ENCODE data around the gene APBB2.
"Not testable (repeated sequence)": the region's sequence is repeated elsewhere in the genome, so short reads cannot be mapped to it uniquely, and the experiment has no call there.

APBB2 gene

DNA sequence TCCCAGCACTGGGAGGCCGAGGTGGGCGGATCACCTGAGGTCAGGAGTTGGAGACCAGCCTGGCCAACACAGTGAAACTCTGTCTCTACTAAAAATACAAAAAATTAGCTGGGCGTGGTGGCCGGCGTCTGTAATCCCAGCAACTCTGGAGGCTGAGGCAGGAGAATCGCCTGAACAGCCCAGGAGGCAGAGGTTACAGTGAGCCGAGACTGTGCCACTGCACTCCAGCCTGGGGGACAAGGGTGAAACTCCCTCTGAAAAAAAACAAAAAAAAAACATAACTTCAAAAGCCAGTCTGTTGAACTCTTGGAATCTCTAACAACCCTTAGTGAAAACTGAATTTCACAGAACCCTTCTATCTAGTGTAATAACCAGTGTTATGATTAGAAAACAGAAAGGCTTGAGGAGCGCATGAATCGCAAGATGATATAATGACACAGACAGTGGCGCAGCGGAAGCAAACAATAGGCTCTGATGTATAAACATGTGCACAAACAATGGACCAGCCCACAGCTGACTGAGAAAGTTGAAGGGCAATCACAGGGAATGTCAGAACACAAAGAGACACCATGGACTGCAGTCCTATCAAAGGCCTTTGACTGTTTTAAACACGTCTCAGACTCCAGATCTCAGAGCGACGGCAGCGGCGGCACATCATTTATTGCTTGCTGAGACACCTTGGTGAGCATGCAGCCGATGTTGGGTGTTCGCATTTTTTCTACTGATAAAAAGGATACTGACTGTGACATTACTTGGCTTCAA lies 383.0 kb downstream of the APBB2 start:
- Histone ChIP-seq H3K36me3 (ENCODE audit: control insufficient read depth, low read depth, low read length) (peaks cover 24% of the 10 kb centered on the region), H3K27me3 (ENCODE audit: control insufficient read depth, insufficient read depth, low read length) (no peaks in the 10 kb centered on the region), H3K4me3 (ENCODE audit: low read length) (no peak overlapping the region), H3K27ac (ENCODE audit: low read length) (no peak overlapping the region), H3K9ac (ENCODE audit: low read length) (no peak overlapping the region), H3K9me3 (ENCODE audit: control insufficient read depth, low read depth, low read length) (no peaks in the 10 kb centered on the region), H3K4me1 (ENCODE audit: control insufficient read depth, low read depth, low read length) (no peaks in the 10 kb centered on the region)

DNA sequence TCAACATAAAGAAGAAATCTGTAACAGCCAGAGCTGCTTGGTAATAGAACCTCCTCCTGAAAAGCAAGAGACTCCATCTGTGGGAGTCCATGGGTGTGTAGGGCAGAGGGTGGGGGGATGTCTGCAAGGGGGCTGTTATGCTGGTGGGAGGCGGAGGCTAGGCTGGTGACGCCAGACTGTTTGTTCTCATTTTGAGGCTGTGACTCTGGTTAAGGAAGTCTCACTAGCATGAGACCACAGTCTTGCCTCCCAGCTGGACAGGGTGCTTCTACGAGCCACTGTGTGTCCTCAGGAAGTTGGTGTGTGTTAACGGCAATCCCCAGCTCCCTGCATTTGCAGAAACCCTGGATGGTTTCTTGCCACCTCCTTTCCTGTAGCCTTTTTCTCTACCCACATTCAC lies 384.8 kb downstream of the APBB2 start:
- Histone ChIP-seq H3K4me3 (ENCODE audit: low read length) (no peak overlapping the region), H3K27me3 (ENCODE audit: control insufficient read depth, insufficient read depth, low read length) (no peaks in the 10 kb centered on the region), H3K9ac (ENCODE audit: low read length) (no peak overlapping the region), H3K4me1 (ENCODE audit: control insufficient read depth, low read depth, low read length) (no peaks in the 10 kb centered on the region), H3K27ac (ENCODE audit: low read length) (no peak overlapping the region), H3K9me3 (ENCODE audit: control insufficient read depth, low read depth, low read length) (no peaks in the 10 kb centered on the region), H3K36me3 (ENCODE audit: control insufficient read depth, low read depth, low read length) (peaks cover 39% of the 10 kb centered on the region)

DNA sequence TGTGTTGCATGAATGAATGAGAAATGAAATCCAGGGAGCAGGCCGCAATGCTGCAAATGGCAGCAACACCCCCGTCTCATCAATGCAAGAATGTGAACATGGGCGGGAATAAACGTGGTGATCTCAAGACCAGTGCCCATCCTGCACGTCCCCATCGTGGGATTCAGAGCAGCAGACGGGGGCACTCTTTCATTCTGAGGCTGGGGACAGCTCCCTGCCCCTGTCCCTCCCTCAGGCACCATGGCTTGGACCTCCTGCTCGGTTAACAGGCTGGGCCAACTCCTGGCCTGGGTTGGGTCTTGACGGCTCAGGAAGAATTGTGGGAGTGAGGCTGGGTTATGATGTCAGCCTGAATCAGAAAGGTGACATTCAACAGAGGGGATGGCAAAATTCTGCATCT lies 385.7 kb downstream of the APBB2 start:
- H3K27ac ChIP-seq (ENCODE audit: low read length), result no peak overlapping the region
- peaks cover 41% of the 10 kb centered on the region for H3K36me3 ChIP-seq (ENCODE audit: control insufficient read depth, low read depth, low read length)
- no peaks in the 10 kb centered on the region for H3K9me3 ChIP-seq (ENCODE audit: control insufficient read depth, low read depth, low read length)
- no peaks in the 10 kb centered on the region for H3K4me1 ChIP-seq (ENCODE audit: control insufficient read depth, low read depth, low read length)
- no peaks in the 10 kb centered on the region for H3K27me3 ChIP-seq (ENCODE audit: control insufficient read depth, insufficient read depth, low read length)
- no peak overlapping the region for H3K9ac ChIP-seq (ENCODE audit: low read length)
- H3K4me3 ChIP-seq (ENCODE audit: low read length), result no peak overlapping the region

DNA sequence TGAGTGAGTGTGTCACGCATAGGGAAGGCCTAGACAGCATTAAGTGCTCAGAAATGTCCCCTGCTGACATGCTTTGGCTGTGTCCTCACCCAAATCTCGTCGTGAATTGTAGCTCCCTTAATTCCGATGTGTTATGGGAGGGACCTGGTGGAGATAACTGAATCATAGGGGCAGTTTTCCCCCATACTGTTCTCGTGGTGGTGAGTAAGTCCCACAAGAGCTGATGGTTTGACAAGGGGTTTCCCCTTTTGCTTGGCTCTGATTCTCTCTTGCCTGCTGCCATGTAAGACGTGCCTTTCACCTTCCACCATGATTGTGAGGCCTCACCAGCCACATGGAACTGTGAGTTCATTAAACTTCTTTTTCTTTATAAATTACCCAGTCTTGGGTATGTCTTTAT lies 386.6 kb downstream of the APBB2 start:
- no peaks in the 10 kb centered on the region for H3K4me1 ChIP-seq (ENCODE audit: control insufficient read depth, low read depth, low read length)
- no peaks in the 10 kb centered on the region for H3K27me3 ChIP-seq (ENCODE audit: control insufficient read depth, insufficient read depth, low read length)
- no peaks in the 10 kb centered on the region for H3K9me3 ChIP-seq (ENCODE audit: control insufficient read depth, low read depth, low read length)
- peaks cover 50% of the 10 kb centered on the region for H3K36me3 ChIP-seq (ENCODE audit: control insufficient read depth, low read depth, low read length)
- H3K4me3 ChIP-seq (ENCODE audit: low read length), result no peak overlapping the region
- no peak overlapping the region for H3K27ac ChIP-seq (ENCODE audit: low read length)
- no peak overlapping the region for H3K9ac ChIP-seq (ENCODE audit: low read length)

DNA sequence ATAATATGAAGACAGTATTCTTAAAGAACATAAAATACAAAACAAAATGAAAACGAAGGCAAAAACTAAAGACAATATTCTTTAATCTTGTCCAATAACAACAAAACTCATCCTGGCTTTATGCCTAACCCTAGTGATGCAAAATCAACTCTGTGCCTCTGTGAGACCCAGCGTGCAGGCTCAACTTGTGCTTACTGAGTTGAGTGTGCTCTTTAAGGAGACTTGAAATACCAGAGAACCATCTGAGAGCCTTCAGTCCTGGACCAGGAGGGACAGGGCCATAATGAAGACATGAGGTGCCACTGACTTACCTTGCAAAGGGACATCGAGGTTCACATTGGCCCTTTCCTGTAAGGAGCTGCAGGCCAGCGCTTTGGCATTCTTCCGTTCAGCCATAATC lies 387.5 kb downstream of the APBB2 start:
- no peak overlapping the region for H3K27ac ChIP-seq (ENCODE audit: low read length)
- peaks cover 59% of the 10 kb centered on the region for H3K36me3 ChIP-seq (ENCODE audit: control insufficient read depth, low read depth, low read length)
- H3K4me3 ChIP-seq (ENCODE audit: low read length), result no peak overlapping the region
- no peak overlapping the region for H3K9ac ChIP-seq (ENCODE audit: low read length)
- H3K4me1 ChIP-seq (ENCODE audit: control insufficient read depth, low read depth, low read length), result no peaks in the 10 kb centered on the region
- H3K9me3 ChIP-seq (ENCODE audit: control insufficient read depth, low read depth, low read length), result no peaks in the 10 kb centered on the region
- H3K27me3 ChIP-seq (ENCODE audit: control insufficient read depth, insufficient read depth, low read length), result no peaks in the 10 kb centered on the region

DNA sequence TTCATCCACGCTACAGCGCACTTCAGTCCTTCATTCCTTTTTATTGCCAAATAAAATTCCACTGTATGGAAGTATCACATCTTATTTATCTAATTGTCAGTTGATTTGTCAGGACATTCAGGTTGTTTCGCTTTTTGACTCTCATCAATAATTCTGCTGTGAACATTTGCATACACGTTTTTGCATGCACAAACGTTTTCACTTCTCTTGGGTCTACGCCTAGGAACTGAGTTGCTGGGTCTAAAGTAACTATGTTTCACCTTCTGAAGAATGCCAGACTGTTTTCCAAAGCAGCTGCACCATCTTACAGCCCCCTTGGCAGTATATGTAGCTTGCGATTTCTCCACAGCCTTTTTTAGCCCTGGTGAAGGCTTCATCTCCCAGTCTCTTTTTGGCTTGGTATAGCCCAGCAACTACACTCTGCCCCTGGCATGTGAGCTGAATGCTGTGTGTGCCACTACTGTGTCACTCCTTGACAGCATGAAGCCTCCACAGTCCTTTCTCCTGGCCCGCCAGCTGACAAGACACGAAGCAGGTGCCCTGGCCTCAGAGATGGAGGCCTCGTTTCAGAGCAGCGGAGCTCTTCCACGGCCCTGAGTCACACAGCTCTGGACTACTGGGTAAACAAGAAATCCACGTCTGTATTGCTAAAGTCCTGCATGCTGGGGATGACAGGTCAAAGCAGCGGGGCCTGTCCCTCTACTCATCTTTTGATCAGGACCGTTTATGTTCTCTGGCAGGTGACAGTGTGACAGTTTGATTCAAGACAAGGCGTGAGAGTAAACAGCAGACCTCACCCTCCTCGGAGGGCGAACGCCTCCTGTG lies 389.1 kb downstream of the APBB2 start:
- Histone ChIP-seq H3K27me3 (ENCODE audit: control insufficient read depth, insufficient read depth, low read length) (no peaks in the 10 kb centered on the region), H3K4me3 (ENCODE audit: low read length) (no peak overlapping the region), H3K9me3 (ENCODE audit: control insufficient read depth, low read depth, low read length) (no peaks in the 10 kb centered on the region), H3K4me1 (ENCODE audit: control insufficient read depth, low read depth, low read length) (no peaks in the 10 kb centered on the region), H3K27ac (ENCODE audit: low read length) (no peak overlapping the region), H3K9ac (ENCODE audit: low read length) (no peak overlapping the region), H3K36me3 (ENCODE audit: control insufficient read depth, low read depth, low read length) (peaks cover 68% of the 10 kb centered on the region)

DNA sequence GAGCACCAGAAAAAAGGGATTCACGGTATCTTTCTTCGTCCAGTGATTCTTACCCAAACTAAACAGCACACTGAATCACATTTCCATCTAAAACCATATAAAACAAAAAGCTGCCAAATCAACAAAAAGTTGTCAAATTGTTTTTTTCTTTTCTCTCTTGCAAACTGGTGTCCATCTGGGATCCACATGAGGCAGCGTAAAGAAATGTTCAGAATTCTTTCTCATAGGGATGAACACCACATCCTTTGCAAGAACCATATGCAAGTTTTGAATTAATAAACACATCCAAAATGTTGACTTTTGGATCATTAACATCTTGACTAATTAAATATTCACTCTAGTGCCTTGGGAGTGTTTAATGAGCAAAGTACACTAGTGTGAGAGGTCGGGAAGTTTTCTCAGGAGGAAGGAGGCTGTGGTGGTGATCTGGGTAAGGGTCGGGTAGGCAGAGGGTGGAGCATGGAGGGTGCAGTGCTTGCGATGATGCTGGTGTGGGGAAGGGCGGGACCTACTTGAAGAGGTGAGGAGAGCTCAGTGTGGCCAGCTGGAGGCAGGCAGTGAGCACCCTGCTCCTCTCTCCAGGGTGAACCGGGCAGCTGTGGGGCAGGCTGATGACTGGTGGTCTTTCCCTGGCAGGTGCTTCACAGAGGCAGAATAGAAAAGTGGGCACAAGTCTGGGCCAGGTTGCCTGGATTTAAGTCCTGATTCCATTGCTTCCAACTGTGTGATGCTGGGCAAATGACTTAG lies 391.7 kb downstream of the APBB2 start:
- Histone ChIP-seq H3K4me3 (ENCODE audit: low read length) (no peak overlapping the region), H3K27ac (ENCODE audit: low read length) (no peak overlapping the region), H3K9ac (ENCODE audit: low read length) (no peak overlapping the region), H3K4me1 (ENCODE audit: control insufficient read depth, low read depth, low read length) (no peaks in the 10 kb centered on the region), H3K36me3 (ENCODE audit: control insufficient read depth, low read depth, low read length) (peaks cover 61% of the 10 kb centered on the region), H3K9me3 (ENCODE audit: control insufficient read depth, low read depth, low read length) (no peaks in the 10 kb centered on the region), H3K27me3 (ENCODE audit: control insufficient read depth, insufficient read depth, low read length) (no peaks in the 10 kb centered on the region)

DNA sequence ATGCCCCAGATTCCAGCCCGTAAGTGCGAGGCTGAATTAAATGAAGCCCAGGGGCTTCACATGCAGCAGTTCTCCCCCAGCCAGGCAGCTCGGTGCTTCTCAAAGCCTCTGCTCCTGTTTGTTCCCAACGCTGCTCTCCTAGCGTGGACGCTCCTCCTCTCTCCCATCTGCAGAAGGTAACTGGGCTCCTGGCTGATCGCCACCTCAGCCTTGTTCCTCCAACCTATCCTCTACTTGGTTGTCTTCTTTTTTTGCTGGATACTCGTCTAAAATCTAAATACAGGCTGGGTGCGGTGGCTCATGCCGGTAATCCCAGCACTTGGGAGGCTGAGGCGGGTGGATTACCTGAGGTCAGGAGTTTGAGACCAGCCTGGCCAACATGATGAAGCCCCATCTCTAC lies 394.2 kb downstream of the APBB2 start:
- Histone ChIP-seq H3K36me3 (ENCODE audit: control insufficient read depth, low read depth, low read length) (peaks cover 59% of the 10 kb centered on the region), H3K4me3 (ENCODE audit: low read length) (no peak overlapping the region), H3K4me1 (ENCODE audit: control insufficient read depth, low read depth, low read length) (no peaks in the 10 kb centered on the region), H3K27ac (ENCODE audit: low read length) (no peak overlapping the region), H3K9me3 (ENCODE audit: control insufficient read depth, low read depth, low read length) (no peaks in the 10 kb centered on the region), H3K27me3 (ENCODE audit: control insufficient read depth, insufficient read depth, low read length) (no peaks in the 10 kb centered on the region), H3K9ac (ENCODE audit: low read length) (no peak overlapping the region)

DNA sequence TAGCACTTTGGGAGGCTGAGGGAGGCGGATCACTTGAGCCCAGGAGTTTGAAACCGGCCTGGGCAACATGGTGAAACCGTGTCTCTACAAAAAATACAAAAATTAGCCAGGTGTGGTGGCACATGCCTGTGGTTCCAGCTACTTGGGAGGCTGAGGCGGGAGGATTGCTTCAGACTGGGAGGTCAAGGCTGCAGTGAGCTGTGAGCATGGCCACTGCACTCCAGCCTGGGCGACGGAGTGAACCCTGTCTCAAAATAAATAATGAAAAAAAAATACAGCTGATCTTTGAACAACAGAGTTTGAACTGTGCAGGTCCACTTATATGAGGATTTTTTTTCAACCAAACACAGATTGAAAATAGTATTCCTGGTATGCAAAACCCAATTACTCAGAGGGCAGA lies 397.2 kb downstream of the APBB2 start:
- not testable (repeated sequence) for H3K9me3 ChIP-seq (ENCODE audit: control insufficient read depth, low read depth, low read length); H3K9ac ChIP-seq (ENCODE audit: low read length); H3K27ac ChIP-seq (ENCODE audit: low read length); H3K27me3 ChIP-seq (ENCODE audit: control insufficient read depth, insufficient read depth, low read length); H3K4me1 ChIP-seq (ENCODE audit: control insufficient read depth, low read depth, low read length); H3K4me3 ChIP-seq (ENCODE audit: low read length)
- H3K36me3 ChIP-seq (ENCODE audit: control insufficient read depth, low read depth, low read length), result peaks cover 62% of the 10 kb centered on the region

DNA sequence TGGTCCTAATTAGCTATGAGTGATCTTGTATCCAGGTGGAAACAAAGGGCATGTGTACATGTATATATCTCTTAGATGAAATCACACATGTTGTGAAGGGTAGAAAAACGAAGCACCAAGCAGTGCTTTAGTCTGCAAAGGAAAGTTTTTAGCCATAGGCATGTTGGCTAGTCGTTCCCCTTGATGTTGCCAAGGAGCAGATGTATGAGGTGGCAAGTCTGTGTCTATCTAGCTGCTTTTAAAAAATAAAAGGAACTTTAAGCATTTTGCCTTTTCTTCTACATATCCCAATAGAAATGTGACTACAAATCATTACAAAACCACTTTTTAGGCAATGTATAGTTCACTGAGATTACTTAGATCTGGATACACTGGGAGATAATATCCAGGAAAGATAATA lies 401.5 kb downstream of the APBB2 start:
- Histone ChIP-seq H3K36me3 (ENCODE audit: control insufficient read depth, low read depth, low read length) (peaks cover 43% of the 10 kb centered on the region), H3K27ac (ENCODE audit: low read length) (no peak overlapping the region), H3K4me1 (ENCODE audit: control insufficient read depth, low read depth, low read length) (no peaks in the 10 kb centered on the region), H3K9ac (ENCODE audit: low read length) (no peak overlapping the region), H3K9me3 (ENCODE audit: control insufficient read depth, low read depth, low read length) (no peaks in the 10 kb centered on the region), H3K4me3 (ENCODE audit: low read length) (no peak overlapping the region), H3K27me3 (ENCODE audit: control insufficient read depth, insufficient read depth, low read length) (no peaks in the 10 kb centered on the region)

DNA sequence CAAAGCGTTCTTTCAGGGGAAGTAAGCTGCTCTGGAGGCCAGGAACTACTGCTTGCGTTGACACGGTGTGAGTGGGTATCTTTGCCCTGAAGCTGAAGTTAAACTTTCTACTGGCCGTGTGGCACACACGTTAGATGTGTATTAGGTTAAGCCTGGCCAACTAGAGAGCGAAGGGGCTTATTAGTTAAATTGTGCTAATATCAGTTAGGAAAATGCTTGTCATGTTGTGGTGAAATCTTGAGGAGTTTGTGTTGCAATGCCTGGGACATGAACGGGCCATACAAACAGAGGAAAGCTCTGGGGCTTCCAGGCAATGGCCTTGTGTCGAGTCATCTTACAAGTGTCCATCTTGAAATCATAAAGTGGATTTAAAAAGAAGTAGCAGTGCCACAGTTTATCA lies 402.0 kb downstream of the APBB2 start:
- Histone ChIP-seq H3K27ac (ENCODE audit: low read length) (no peak overlapping the region), H3K4me1 (ENCODE audit: control insufficient read depth, low read depth, low read length) (no peaks in the 10 kb centered on the region), H3K9ac (ENCODE audit: low read length) (no peak overlapping the region), H3K4me3 (ENCODE audit: low read length) (no peak overlapping the region), H3K9me3 (ENCODE audit: control insufficient read depth, low read depth, low read length) (no peaks in the 10 kb centered on the region), H3K36me3 (ENCODE audit: control insufficient read depth, low read depth, low read length) (peaks cover 39% of the 10 kb centered on the region), H3K27me3 (ENCODE audit: control insufficient read depth, insufficient read depth, low read length) (no peaks in the 10 kb centered on the region)

All from iPS-18a (cell line).